Neural cell (in vitro differentiated cells): ENCODE measurements around the gene JDP2.

Experiments
- CTCF ChIP-seq: fragments of 450-650 bp; IDR thresholded peaks from 2 replicates; pipeline ENCODE4 v1.5.1; 2014; ENCODE audit warnings: antibody characterized with exemption, mild to moderate bottlenecking, moderate library complexity; ENCODE audit not compliant: poor library complexity, severe bottlenecking
- EP300 ChIP-seq: fragments of 450-650 bp; conservative IDR thresholded peaks from 2 replicates; pipeline ENCODE4 v1.6.1; 2014; ENCODE audit warnings: antibody characterized with exemption, mild to moderate bottlenecking, moderate library complexity; ENCODE audit not compliant: poor library complexity, severe bottlenecking
- EZH2 ChIP-seq: fragments of 200-600, 300-800 bp; shearing (Covaris generic), sonication (generic); IDR thresholded peaks from 2 replicates; pipeline ENCODE4 v1.6.1; 2014; ENCODE audit warnings: antibody characterized with exemption, low read length, borderline replicate concordance, mild to moderate bottlenecking; ENCODE audit not compliant: insufficient read depth, poor library complexity, severe bottlenecking
- MXI1 ChIP-seq: fragments of 450-650 bp; conservative IDR thresholded peaks from 2 replicates; pipeline ENCODE4 v1.6.1; 2014; ENCODE audit warnings: antibody characterized with exemption, mild to moderate bottlenecking; ENCODE audit not compliant: poor library complexity, severe bottlenecking
- POLR2AphosphoS5 ChIP-seq: IDR thresholded peaks from 2 replicates; pipeline ENCODE4 v1.6.1; 2012
- RAD21 ChIP-seq: fragments of 450-650 bp; conservative IDR thresholded peaks from 2 replicates; pipeline ENCODE4 v1.6.1; 2014; ENCODE audit warnings: antibody characterized with exemption, mild to moderate bottlenecking, moderate library complexity
- SMC3 ChIP-seq: fragments of 450-650 bp; conservative IDR thresholded peaks from 2 replicates; pipeline ENCODE4 v1.6.1; 2014; ENCODE audit warnings: antibody characterized with exemption, mild to moderate bottlenecking, moderate library complexity; ENCODE audit not compliant: poor library complexity
- TAF1 ChIP-seq: IDR thresholded peaks from 2 replicates; pipeline ENCODE4 v1.6.1; 2012; ENCODE audit warnings: low read depth
- TF ChIP-seq, protein P1 (sequence below): IDR thresholded peaks from 2 replicates; pipeline ENCODE4 v1.6.1; 2012; ENCODE audit warnings: borderline replicate concordance

GRCh38 chr14:75432411-75432810 is 4.6 kb downstream of the JDP2 start:
- TF ChIP-seq TAF1 (no peak), CTCF (no peak), EP300 (no peak), POLR2AphosphoS5 (no peak), EZH2 (no peak), SMC3 (no peak), MXI1 (no peak), RAD21 (no peak)
- TF ChIP-seq, protein P1, sequence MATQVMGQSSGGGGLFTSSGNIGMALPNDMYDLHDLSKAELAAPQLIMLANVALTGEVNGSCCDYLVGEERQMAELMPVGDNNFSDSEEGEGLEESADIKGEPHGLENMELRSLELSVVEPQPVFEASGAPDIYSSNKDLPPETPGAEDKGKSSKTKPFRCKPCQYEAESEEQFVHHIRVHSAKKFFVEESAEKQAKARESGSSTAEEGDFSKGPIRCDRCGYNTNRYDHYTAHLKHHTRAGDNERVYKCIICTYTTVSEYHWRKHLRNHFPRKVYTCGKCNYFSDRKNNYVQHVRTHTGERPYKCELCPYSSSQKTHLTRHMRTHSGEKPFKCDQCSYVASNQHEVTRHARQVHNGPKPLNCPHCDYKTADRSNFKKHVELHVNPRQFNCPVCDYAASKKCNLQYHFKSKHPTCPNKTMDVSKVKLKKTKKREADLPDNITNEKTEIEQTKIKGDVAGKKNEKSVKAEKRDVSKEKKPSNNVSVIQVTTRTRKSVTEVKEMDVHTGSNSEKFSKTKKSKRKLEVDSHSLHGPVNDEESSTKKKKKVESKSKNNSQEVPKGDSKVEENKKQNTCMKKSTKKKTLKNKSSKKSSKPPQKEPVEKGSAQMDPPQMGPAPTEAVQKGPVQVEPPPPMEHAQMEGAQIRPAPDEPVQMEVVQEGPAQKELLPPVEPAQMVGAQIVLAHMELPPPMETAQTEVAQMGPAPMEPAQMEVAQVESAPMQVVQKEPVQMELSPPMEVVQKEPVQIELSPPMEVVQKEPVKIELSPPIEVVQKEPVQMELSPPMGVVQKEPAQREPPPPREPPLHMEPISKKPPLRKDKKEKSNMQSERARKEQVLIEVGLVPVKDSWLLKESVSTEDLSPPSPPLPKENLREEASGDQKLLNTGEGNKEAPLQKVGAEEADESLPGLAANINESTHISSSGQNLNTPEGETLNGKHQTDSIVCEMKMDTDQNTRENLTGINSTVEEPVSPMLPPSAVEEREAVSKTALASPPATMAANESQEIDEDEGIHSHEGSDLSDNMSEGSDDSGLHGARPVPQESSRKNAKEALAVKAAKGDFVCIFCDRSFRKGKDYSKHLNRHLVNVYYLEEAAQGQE: no peak
